Measurements from ENCODE around the gene DMAP1.

Gene DMAP1

GRCh38 chr1:44229435-44230167 lies 16.3 kb downstream of the DMAP1 start:
- DNase-seq = no peak

- DNase-seq = no peak
Measured at GRCh38 chr1:44230796-44231195, 17.5 kb downstream of the DMAP1 start.

GRCh38 chr1:44233593-44233992 lies 20.3 kb downstream of the DMAP1 start:
- no peak for DNase-seq

- no peak for DNase-seq
Measured at GRCh38 chr1:44235808-44236207, 22.5 kb downstream of the DMAP1 start.

- DNase-seq = no peak
Measured at GRCh38 chr1:44236490-44237272, 23.4 kb downstream of the DMAP1 start.

- DNase-seq = peak; percentile 75
Measured at GRCh38 chr1:44237721-44238457, 24.6 kb downstream of the DMAP1 start.

- DNase-seq = no peak
Measured at GRCh38 chr1:44238660-44239059, 25.4 kb downstream of the DMAP1 start.

- DNase-seq = peak; percentile 67
Measured at GRCh38 chr1:44239331-44239960, 26.2 kb downstream of the DMAP1 start.

- no peak for DNase-seq
Measured at GRCh38 chr1:44239961-44240371, 26.7 kb downstream of the DMAP1 start.

GRCh38 chr1:44240802-44241671 lies 27.8 kb downstream of the DMAP1 start:
- no peak for DNase-seq

- no peak for DNase-seq
Measured at GRCh38 chr1:44242746-44243145, 29.5 kb downstream of the DMAP1 start.

- no peak for DNase-seq
Measured at GRCh38 chr1:44243782-44244495, 30.7 kb downstream of the DMAP1 start.

GRCh38 chr1:44244986-44245385 lies 31.7 kb downstream of the DMAP1 start:
- DNase-seq = no peak

- no peak for DNase-seq
Measured at GRCh38 chr1:44246806-44247205, 33.5 kb downstream of the DMAP1 start.

GRCh38 chr1:44249543-44249942 lies 36.3 kb downstream of the DMAP1 start:
- no peak for DNase-seq

GRCh38 chr1:44250068-44250781 lies 37.0 kb downstream of the DMAP1 start:
- DNase-seq = no peak

GRCh38 chr1:44251486-44251885 lies 38.2 kb downstream of the DMAP1 start:
- DNase-seq = no peak

- DNase-seq = no peak
Measured at GRCh38 chr1:44251989-44252671, 38.9 kb downstream of the DMAP1 start.

- DNase-seq = no peak
Measured at GRCh38 chr1:44254392-44254910, 41.2 kb downstream of the DMAP1 start.
